Loucy (cell line): ENCODE measurements around the gene ZNF829.
A peak's percentile ranks its signal among the peaks of the same experiment; 100 is the strongest.

Source experiments
- H2AFZ ChIP-seq: fragments of 200-600 bp; sonication (generic); 2 replicates; pipeline ENCODE4 v1.6.0; 2016; ENCODE audit warnings: antibody characterized with exemption, mild to moderate bottlenecking, low read length, moderate library complexity
- H3F3A ChIP-seq: fragments of 200-600 bp; 2 replicates; pipeline ENCODE4 v1.6.0; 2016; ENCODE audit warnings: antibody characterized with exemption, low read depth, mild to moderate bottlenecking
- H3K27me3 ChIP-seq: fragments of 200-600 bp; sonication (generic); 2 replicates; pipeline ENCODE4 v1.6.1; 2014; ENCODE audit warnings: low read length, mild to moderate bottlenecking; ENCODE audit not compliant: insufficient read depth, poor library complexity, severe bottlenecking
- H3K36me3 ChIP-seq: fragments of 200-600 bp; sonication (generic); 2 replicates; pipeline ENCODE4 v1.6.1; 2016; ENCODE audit warnings: low read length; ENCODE audit not compliant: insufficient read depth
- H3K4me1 ChIP-seq: fragments of 200-600 bp; sonication (generic); 2 replicates; pipeline ENCODE4 v1.5.1; 2014; ENCODE audit warnings: low read length, mild to moderate bottlenecking; ENCODE audit not compliant: insufficient read depth, poor library complexity, severe bottlenecking
- H3K4me2 ChIP-seq: fragments of 200-600 bp; sonication (generic); 2 replicates; pipeline ENCODE4 v1.6.0; 2014; ENCODE audit warnings: antibody characterized with exemption, low read length, low read depth, mild to moderate bottlenecking; ENCODE audit not compliant: poor library complexity, severe bottlenecking
- H3K4me3 ChIP-seq: fragments of 200-600 bp; sonication (generic); 2 replicates; pipeline ENCODE4 v1.5.1; 2014; ENCODE audit warnings: low read length, mild to moderate bottlenecking, mixed read lengths; ENCODE audit not compliant: poor library complexity, severe bottlenecking
- H3K79me2 ChIP-seq: fragments of 200-600 bp; sonication (generic); 2 replicates; pipeline ENCODE4 v1.6.1; 2014; ENCODE audit warnings: low read length; ENCODE audit not compliant: insufficient read depth
- H3K9ac ChIP-seq: fragments of 200-600 bp; sonication (generic); 2 replicates; pipeline ENCODE4 v1.6.0; 2014; ENCODE audit warnings: mild to moderate bottlenecking, low read depth, low read length, moderate library complexity; ENCODE audit not compliant: poor library complexity, severe bottlenecking
- H3K9me2 ChIP-seq: fragments of 200-600 bp; sonication (generic); replicated peaks from 2 replicates; pipeline ENCODE4 v1.6.1; 2016; ENCODE audit warnings: low read depth, low read length, mixed read lengths
- H3K9me3 ChIP-seq: fragments of 200-600 bp; sonication (generic); 2 replicates; pipeline ENCODE4 v1.6.1; 2014; ENCODE audit warnings: mild to moderate bottlenecking, antibody characterized with exemption, low read length, low read depth; ENCODE audit not compliant: insufficient read depth
- H4K20me1 ChIP-seq: fragments of 200-600 bp; sonication (generic); 2 replicates; pipeline ENCODE4 v1.6.0; 2014; ENCODE audit warnings: antibody characterized with exemption, low read length, mild to moderate bottlenecking; ENCODE audit not compliant: insufficient read depth, poor library complexity, severe bottlenecking
- EZH2phosphoT487 ChIP-seq: fragments of 200-600 bp; IDR thresholded peaks from 2 replicates; pipeline ENCODE4 v1.6.1; 2018; ENCODE audit warnings: antibody characterized with exemption, mild to moderate bottlenecking, moderate library complexity, borderline replicate concordance
- TF ChIP-seq, protein P1 (sequence below): fragments of 200-600 bp; sonication (generic); conservative IDR thresholded peaks from 2 replicates; pipeline ENCODE4 v1.5.1; 2014; ENCODE audit warnings: mild to moderate bottlenecking, antibody characterized with exemption, low read length

ZNF829 gene

DNA sequence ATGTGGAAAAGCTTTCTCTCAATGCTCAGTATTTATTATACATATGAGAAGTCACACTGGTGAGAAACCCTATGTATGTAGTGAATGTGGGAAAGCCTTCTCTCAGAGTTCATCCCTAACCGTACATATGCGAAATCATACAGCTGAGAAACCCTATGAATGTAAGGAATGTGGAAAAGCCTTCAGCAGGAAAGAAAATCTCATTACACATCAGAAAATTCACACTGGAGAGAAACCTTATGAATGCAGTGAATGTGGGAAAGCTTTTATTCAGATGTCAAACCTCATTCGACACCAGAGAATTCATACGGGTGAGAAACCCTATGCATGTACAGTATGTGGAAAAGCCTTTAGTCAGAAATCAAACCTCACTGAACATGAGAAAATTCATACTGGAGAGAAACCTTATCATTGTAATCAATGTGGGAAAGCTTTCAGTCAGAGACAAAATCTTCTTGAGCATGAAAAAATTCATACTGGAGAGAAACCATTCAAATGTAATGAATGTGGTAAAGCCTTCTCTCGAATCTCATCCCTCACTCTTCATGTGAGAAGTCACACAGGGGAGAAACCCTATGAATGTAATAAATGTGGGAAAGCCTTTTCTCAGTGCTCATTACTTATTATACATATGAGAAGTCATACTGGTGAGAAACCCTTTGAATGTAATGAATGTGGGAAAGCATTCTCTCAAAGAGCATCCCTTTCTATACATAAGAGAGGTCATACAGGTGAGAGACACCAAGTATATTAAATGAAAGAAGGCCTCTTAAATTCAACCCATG lies 34.4 kb upstream of the ZNF829 start:
- Histone ChIP-seq H3K9ac (no peak overlapping the region), H3K9me3 (peaks cover 22% of the 10 kb centered on the region; the same call in 1 of the 2 replicates), H3K36me3 (peaks cover 17% of the 10 kb centered on the region; the same call in 1 of the 2 replicates), H4K20me1 (no peaks in the 10 kb centered on the region), H3F3A (no peaks in the 10 kb centered on the region), H2AFZ (no peak overlapping the region), H3K4me1 (no peaks in the 10 kb centered on the region), H3K4me3 (no peak overlapping the region), H3K4me2 (no peak overlapping the region), H3K9me2 (no peaks in the 10 kb centered on the region), H3K79me2 (no peaks in the 10 kb centered on the region), H3K27me3 (no peaks in the 10 kb centered on the region)
- TF ChIP-seq, protein P1, sequence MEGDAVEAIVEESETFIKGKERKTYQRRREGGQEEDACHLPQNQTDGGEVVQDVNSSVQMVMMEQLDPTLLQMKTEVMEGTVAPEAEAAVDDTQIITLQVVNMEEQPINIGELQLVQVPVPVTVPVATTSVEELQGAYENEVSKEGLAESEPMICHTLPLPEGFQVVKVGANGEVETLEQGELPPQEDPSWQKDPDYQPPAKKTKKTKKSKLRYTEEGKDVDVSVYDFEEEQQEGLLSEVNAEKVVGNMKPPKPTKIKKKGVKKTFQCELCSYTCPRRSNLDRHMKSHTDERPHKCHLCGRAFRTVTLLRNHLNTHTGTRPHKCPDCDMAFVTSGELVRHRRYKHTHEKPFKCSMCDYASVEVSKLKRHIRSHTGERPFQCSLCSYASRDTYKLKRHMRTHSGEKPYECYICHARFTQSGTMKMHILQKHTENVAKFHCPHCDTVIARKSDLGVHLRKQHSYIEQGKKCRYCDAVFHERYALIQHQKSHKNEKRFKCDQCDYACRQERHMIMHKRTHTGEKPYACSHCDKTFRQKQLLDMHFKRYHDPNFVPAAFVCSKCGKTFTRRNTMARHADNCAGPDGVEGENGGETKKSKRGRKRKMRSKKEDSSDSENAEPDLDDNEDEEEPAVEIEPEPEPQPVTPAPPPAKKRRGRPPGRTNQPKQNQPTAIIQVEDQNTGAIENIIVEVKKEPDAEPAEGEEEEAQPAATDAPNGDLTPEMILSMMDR, result no peak
- TF ChIP-seq EZH2phosphoT487, result no peak

DNA sequence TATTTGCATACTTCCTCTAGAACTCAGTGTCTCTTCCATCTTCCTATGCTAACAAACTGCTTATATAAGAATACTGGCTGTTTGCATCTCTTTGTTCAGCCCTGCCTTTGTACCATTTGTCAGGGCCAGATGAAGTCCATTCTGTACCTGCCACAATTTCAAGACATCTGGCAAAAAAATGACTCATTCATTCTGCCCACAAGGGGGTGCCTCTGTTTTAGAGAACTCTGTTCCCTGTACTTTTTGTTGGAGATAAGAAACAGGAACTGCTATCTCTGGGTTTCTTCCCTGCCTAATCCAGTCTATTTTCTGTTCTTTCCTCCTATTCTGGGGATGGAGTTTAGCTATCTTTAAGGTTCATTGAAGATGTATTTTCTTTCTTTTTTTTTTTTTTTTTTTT lies 23.1 kb upstream of the ZNF829 start:
- Histone ChIP-seq H3K79me2 (no peaks in the 10 kb centered on the region), H3K9ac (no peak overlapping the region), H3K4me2 (no peak overlapping the region), H3K4me3 (no peak overlapping the region), H3K4me1 (no peaks in the 10 kb centered on the region), H3K27me3 (no peaks in the 10 kb centered on the region), H3K9me3 (no peaks in the 10 kb centered on the region), H3F3A (no peaks in the 10 kb centered on the region), H3K36me3 (peaks cover 22% of the 10 kb centered on the region; the same call in 1 of the 2 replicates), H3K9me2 (no peaks in the 10 kb centered on the region), H2AFZ (no peak overlapping the region), H4K20me1 (no peaks in the 10 kb centered on the region)
- TF ChIP-seq, protein P1, result peak; percentile 55
- TF ChIP-seq EZH2phosphoT487, result no peak

DNA sequence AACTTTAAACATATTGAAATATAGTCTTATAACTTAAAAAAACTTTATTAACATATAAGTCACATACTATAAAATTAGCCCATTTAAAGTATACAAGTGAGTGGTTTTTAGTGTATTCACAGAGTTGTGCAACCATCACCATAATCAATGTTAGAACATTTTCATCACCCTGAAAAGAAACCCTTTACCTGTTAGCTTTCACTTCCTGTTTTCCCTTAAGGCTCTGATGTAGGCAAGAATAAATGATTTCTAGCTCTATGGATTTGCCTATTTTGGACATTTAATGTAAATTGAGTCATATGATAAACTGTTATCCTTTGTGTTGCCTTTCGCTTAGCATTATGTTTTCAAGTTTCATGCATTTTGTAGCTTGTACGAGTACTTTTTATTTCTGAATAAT lies 15.6 kb upstream of the ZNF829 start:
- H4K20me1 ChIP-seq, result no peaks in the 10 kb centered on the region
- peaks cover 1% of the 10 kb centered on the region; the same call in 1 of the 2 replicates for H3K36me3 ChIP-seq
- TF ChIP-seq, protein P1, result no peak
- TF ChIP-seq EZH2phosphoT487, result no peak
- no peaks in the 10 kb centered on the region for H3F3A ChIP-seq
- no peaks in the 10 kb centered on the region for H3K4me1 ChIP-seq
- H3K4me3 ChIP-seq, result no peak overlapping the region
- no peaks in the 10 kb centered on the region for H3K27me3 ChIP-seq
- H3K9ac ChIP-seq, result no peak overlapping the region
- no peak overlapping the region for H3K4me2 ChIP-seq
- H3K9me2 ChIP-seq, result no peaks in the 10 kb centered on the region
- H3K79me2 ChIP-seq, result no peaks in the 10 kb centered on the region
- H2AFZ ChIP-seq, result no peak overlapping the region
- H3K9me3 ChIP-seq, result no peaks in the 10 kb centered on the region
